IMR-90 (cell line): ENCODE results near the gene ST8SIA4. TPM values are rescaled to one million over a fixed set of nuclear protein-coding genes. Genes with fewer than 3 reads are reported as not detected.

Source experiments
- ATAC-seq: fragments of 200-7000 bp; cut with Tn5 transposase; 2 replicates; pipeline ENCODE4 v1.9.1; 2020; ENCODE audit warnings: low read depth, mild to moderate bottlenecking, moderate library complexity
- BruUV-seq: library from RNA; stranded (reverse); fragments of 400-500 nt; replicated peaks from 2 replicates; lab custom pipeline; 2021; lab: Mats Ljungman, UMichigan
- CTCF ChIA-PET: fragments of 300-600 bp; formaldehyde crosslinking; extraction: SDS; loops from one replicate; lab custom pipeline; 2021; ENCODE audit warnings: antibody characterized with exemption; lab: Yijun Ruan, JAX
- POLR2A ChIA-PET: fragments of 300-600 bp; sonication (Branson Sonifier 250); formaldehyde crosslinking; loops from one replicate; lab custom pipeline; 2022; ENCODE audit warnings: antibody characterized with exemption; ENCODE audit not compliant: unreplicated experiment; lab: Charles Lee
- DNase-seq: peaks from one replicate; pipeline ENCODE4 v3.0.0; 2013
- H2AFZ ChIP-seq: replicated peaks from 2 replicates; pipeline ENCODE3; 2013; ENCODE audit warnings: low read length, mild to moderate bottlenecking; ENCODE audit not compliant: poor library complexity
- H2AK5ac ChIP-seq: 2 replicates; pipeline ENCODE4 v1.6.1; 2013; ENCODE audit warnings: low read depth, low read length, inconsistent platforms
- H2AK9ac ChIP-seq: replicated peaks from 2 replicates; pipeline ENCODE3; 2013; ENCODE audit warnings: mild to moderate bottlenecking, low read depth, low read length, moderate library complexity; ENCODE audit not compliant: poor library complexity
- H2BK120ac ChIP-seq: 2 replicates; pipeline ENCODE4 v1.6.1; 2013; ENCODE audit warnings: low read depth, low read length, inconsistent platforms
- H2BK15ac ChIP-seq: 3 replicates; pipeline ENCODE4 v1.6.1; 2013; ENCODE audit warnings: low read depth, low read length, inconsistent platforms
- H2BK20ac ChIP-seq: 2 replicates; pipeline ENCODE4 v1.6.1; 2013; ENCODE audit warnings: low read depth, mild to moderate bottlenecking, inconsistent platforms, low read length, moderate library complexity
- H2BK5ac ChIP-seq: 2 replicates; pipeline ENCODE4 v1.6.1; 2013; ENCODE audit warnings: mild to moderate bottlenecking, low read depth, low read length, inconsistent platforms; ENCODE audit not compliant: poor library complexity, severe bottlenecking
- H3K14ac ChIP-seq: replicated peaks from 2 replicates; pipeline ENCODE4 v1.6.1; 2013; ENCODE audit warnings: low read depth, low read length, inconsistent platforms
- H3K18ac ChIP-seq: 2 replicates; pipeline ENCODE4 v1.6.1; 2013; ENCODE audit warnings: low read depth, low read length, control low read depth
- H3K23ac ChIP-seq: 2 replicates; pipeline ENCODE4 v1.6.1; 2013; ENCODE audit warnings: low read depth, low read length, inconsistent platforms
- H3K27ac ChIP-seq: 2 replicates; pipeline ENCODE4 v1.5.1; 2013; ENCODE audit warnings: mild to moderate bottlenecking, control low read depth, low read length; ENCODE audit not compliant: insufficient read depth
- H3K27me3 ChIP-seq: 2 replicates; pipeline ENCODE4 v1.6.1; 2013; ENCODE audit warnings: low read length; ENCODE audit not compliant: control insufficient read depth, insufficient read depth
- H3K36me3 ChIP-seq: 2 replicates; pipeline ENCODE4 v1.6.1; 2013; ENCODE audit warnings: low read length, mixed read lengths; ENCODE audit not compliant: control insufficient read depth, insufficient read depth
- H3K4ac ChIP-seq: 2 replicates; pipeline ENCODE4 v1.6.1; 2013; ENCODE audit warnings: low read depth, low read length, inconsistent platforms
- H3K4me1 ChIP-seq: 2 replicates; pipeline ENCODE4 v1.6.1; 2013; ENCODE audit warnings: low read length, mixed read lengths; ENCODE audit not compliant: control insufficient read depth, insufficient read depth
- H3K4me2 ChIP-seq: 2 replicates; pipeline ENCODE4 v1.6.1; 2013; ENCODE audit warnings: low read depth, mild to moderate bottlenecking, control low read depth, low read length, moderate library complexity
- H3K4me3 ChIP-seq: 2 replicates; pipeline ENCODE4 v1.5.1; 2013; ENCODE audit warnings: low read depth, mild to moderate bottlenecking, control low read depth, low read length, moderate library complexity; ENCODE audit not compliant: insufficient read depth
- H3K56ac ChIP-seq: 2 replicates; pipeline ENCODE4 v1.6.1; 2013; ENCODE audit warnings: low read length, inconsistent platforms; ENCODE audit not compliant: insufficient read depth; ENCODE audit errors: extremely low read depth
- H3K79me1 ChIP-seq, 2 experiments: 2 replicates each; pipeline ENCODE4 v1.6.1; 2013; ENCODE audit warnings: low read length in 2 of 2, inconsistent platforms in 1 of 2, low read depth in 1 of 2
- H3K9ac ChIP-seq: 2 replicates; pipeline ENCODE4 v1.6.1; 2013; ENCODE audit warnings: low read depth, low read length, control low read depth
- H3K9me1 ChIP-seq: 2 replicates; pipeline ENCODE4 v1.6.1; 2013; ENCODE audit warnings: low read length, inconsistent platforms; ENCODE audit not compliant: insufficient read depth
- H3K9me3 ChIP-seq: 2 replicates; pipeline ENCODE4 v1.6.1; 2013; ENCODE audit warnings: low read length; ENCODE audit not compliant: control insufficient read depth, insufficient read depth
- H4K20me1 ChIP-seq: 2 replicates; pipeline ENCODE4 v1.6.1; 2013; ENCODE audit warnings: low read length, inconsistent platforms; ENCODE audit not compliant: insufficient read depth
- H4K5ac ChIP-seq: 2 replicates; pipeline ENCODE4 v1.6.1; 2013; ENCODE audit warnings: mild to moderate bottlenecking, low read depth, low read length, control low read depth
- H4K8ac ChIP-seq, 2 experiments: 2 replicates each; pipeline ENCODE4 v1.6.1; 2013; ENCODE audit warnings: low read depth in 2 of 2, low read length in 2 of 2, control low read depth in 1 of 2, inconsistent platforms in 1 of 2
- H4K91ac ChIP-seq: 2 replicates; pipeline ENCODE4 v1.6.1; 2013; ENCODE audit warnings: low read depth, low read length, inconsistent platforms; ENCODE audit not compliant: insufficient read depth
- BHLHE40 ChIP-seq: fragments of 150-350 bp; IDR thresholded peaks from 2 replicates; pipeline ENCODE4 v1.6.1; 2016; ENCODE audit warnings: mild to moderate bottlenecking, low read depth, low read length
- CEBPB ChIP-seq: IDR thresholded peaks from 2 replicates; pipeline ENCODE4 v1.6.1; 2012; ENCODE audit warnings: low read depth, low read length, improper control_type of control experiment
- CHD1 ChIP-seq: IDR thresholded peaks from 2 replicates; pipeline ENCODE4 v1.6.1; 2012; ENCODE audit warnings: low read depth, low read length, improper control_type of control experiment
- FOS ChIP-seq: fragments of 150-350 bp; IDR thresholded peaks from 2 replicates; pipeline ENCODE4 v1.6.1; 2016; ENCODE audit warnings: low read depth, low read length
- MAFK ChIP-seq: IDR thresholded peaks from 2 replicates; pipeline ENCODE4 v1.6.1; 2012; ENCODE audit warnings: low read depth, low read length, improper control_type of control experiment
- MAZ ChIP-seq: IDR thresholded peaks from 2 replicates; pipeline ENCODE4 v1.6.1; 2012; ENCODE audit warnings: low read depth, mild to moderate bottlenecking, low read length, improper control_type of control experiment, moderate library complexity, borderline replicate concordance
- MXI1 ChIP-seq: IDR thresholded peaks from 2 replicates; pipeline ENCODE4 v1.6.1; 2012; ENCODE audit warnings: low read depth, mild to moderate bottlenecking, low read length, moderate library complexity, borderline replicate concordance
- NFE2L2 ChIP-seq: fragments of 150-350 bp; IDR thresholded peaks from 2 replicates; pipeline ENCODE4 v1.6.1; 2016; ENCODE audit warnings: low read depth, mild to moderate bottlenecking, low read length
- POLR2A ChIP-seq: IDR thresholded peaks from 2 replicates; pipeline ENCODE4 v1.6.1; 2012; ENCODE audit warnings: mild to moderate bottlenecking, low read depth, low read length
- RAD21 ChIP-seq: IDR thresholded peaks from 2 replicates; pipeline ENCODE4 v1.6.1; 2012; ENCODE audit warnings: low read length, improper control_type of control experiment
- RFX5 ChIP-seq: IDR thresholded peaks from 2 replicates; pipeline ENCODE4 v1.8.0; 2012; ENCODE audit warnings: low read depth, mild to moderate bottlenecking, low read length, moderate library complexity
- SMC3 ChIP-seq: fragments of 150-350 bp; IDR thresholded peaks from 2 replicates; pipeline ENCODE4 v1.6.1; 2016; ENCODE audit warnings: low read depth, mild to moderate bottlenecking, antibody characterized with exemption, low read length, moderate library complexity
- WGBS, 2 experiments: methylation state at CpG; one replicate each; pipeline versions ENCODE4 v1.1.5 to v1.1.7; 2013; ENCODE audit warnings: missing lambda C conversion rate in 2 of 2; ENCODE audit not compliant: insufficient read length in 1 of 2; ENCODE audit errors: extremely low coverage in 2 of 2; 5-methylcytosine and 5-hydroxymethylcytosine counted together
- dilution Hi-C: fragments of 300-500 bp; cut with HindIII; formaldehyde crosslinking; loops from one replicate; pipeline ENCODE4 v1.14.3; 2018; ENCODE audit warnings: low sequenced_read_pairs; ENCODE audit not compliant: unreplicated experiment
- in situ Hi-C: fragments of 300-500 bp; cut with MboI; formaldehyde crosslinking; loops from 3 replicates; pipeline ENCODE4 v1.14.3; 2019; ENCODE audit warnings: low sequenced_read_pairs, inconsistent platforms, mixed read lengths
- intact Hi-C: fragments of 100-400 bp; cut with micrococcal nuclease; formaldehyde crosslinking; loops from 2 replicates; pipeline ENCODE4 v1.10.0; 2022
- polyA plus RNA-seq, 3 experiments: library from polyadenylated mRNA; depleted of rRNA; stranded (reverse); fragments of >200 nt; gene quantifications; 2 replicates each; pipeline ENCODE4 v1.2.3, GENCODE V29; 2012; ENCODE audit warnings: low replicate concordance in 1 of 3
- total RNA-seq: library from RNA; depleted of rRNA; stranded (reverse); fragments of >200 nt; gene quantifications from 2 replicates; pipeline ENCODE4 v1.2.3, GENCODE V29; 2012
- TF ChIP-seq, protein P1 (sequence below): fragments of 150-350 bp; IDR thresholded peaks from 2 replicates; pipeline ENCODE4 v1.6.1; 2017; ENCODE audit warnings: mild to moderate bottlenecking, antibody characterized with exemption, low read length, low read depth
- TF ChIP-seq, protein P2 (sequence below): fragments of 150-350 bp; IDR thresholded peaks from 2 replicates; pipeline ENCODE4 v1.6.1; 2016; ENCODE audit warnings: low read depth, mild to moderate bottlenecking, low read length, moderate library complexity, borderline replicate concordance
- TF ChIP-seq, protein P3 (sequence below): conservative IDR thresholded peaks from 2 replicates; pipeline ENCODE4 v1.5.1; 2012; ENCODE audit warnings: mild to moderate bottlenecking, low read depth, low read length, improper control_type of control experiment

ST8SIA4 gene
- total and polyA plus RNA-seq, 2 of the 4 experiments (the other 2 are of a cell fraction) = 0.02 to 0.18 TPM

DNA sequence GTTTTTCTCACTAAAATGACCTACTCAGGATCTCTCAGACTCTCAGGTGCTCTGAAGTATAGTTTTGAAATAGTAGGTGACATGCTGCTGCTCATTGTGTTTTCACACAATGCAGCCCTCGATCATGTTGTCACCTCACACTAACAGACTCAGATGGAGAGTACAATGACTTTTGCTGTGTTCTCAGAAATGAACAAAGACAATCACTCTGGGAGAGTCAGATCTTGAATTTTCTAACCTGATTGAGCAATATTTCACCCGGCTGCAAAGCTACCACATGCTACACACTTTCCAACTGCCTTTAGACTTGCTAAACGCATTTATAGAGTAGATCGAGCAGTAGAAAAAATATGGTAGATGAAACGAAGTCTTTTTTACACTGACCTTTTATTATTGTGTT lies 113.4 kb downstream of the ST8SIA4 start:
- Histone ChIP-seq H3K4me1 (no peaks in the 10 kb centered on the region), H3K27ac (no peak overlapping the region), H4K5ac (no peak overlapping the region), H2AK5ac (no peak overlapping the region), H2BK15ac (no peak overlapping the region), H3K9me3 (peaks cover 6% of the 10 kb centered on the region; the same call in 1 of the 2 replicates), H3K4me3 (no peak overlapping the region), H2BK120ac (no peak overlapping the region), H4K8ac (no peak overlapping the region), H3K27me3 (no peaks in the 10 kb centered on the region), H3K14ac (no peak overlapping the region), H4K20me1 (no peaks in the 10 kb centered on the region), H2AK9ac (no peak overlapping the region), H3K56ac (no peak overlapping the region), H2BK20ac (no peak overlapping the region), H3K79me1 (no peaks in the 10 kb centered on the region), H2BK5ac (no peak overlapping the region), H3K9me1 (no peaks in the 10 kb centered on the region), H3K4ac (no peak overlapping the region), H3K23ac (no peak overlapping the region), H2AFZ (no peak overlapping the region), H4K91ac (no peak overlapping the region), H3K18ac (no peak overlapping the region), H3K4me2 (no peak overlapping the region), H3K36me3 (no peaks in the 10 kb centered on the region), H3K9ac (no peak overlapping the region)
- in situ Hi-C loops (no loop called here), dilution Hi-C loops (no loop called here), intact Hi-C loops (no loop called here)
- no CpG with 5 or more reads among the region's 5 CpGs for WGBS, 2 experiments
- POLR2A ChIA-PET = no interaction called here
- DNase-seq (no peak), ATAC-seq (no peak)
- CTCF ChIA-PET = no interaction called here
- BruUV-seq = no TSS peak
- no peak for TF ChIP-seq CEBPB
- TF ChIP-seq, protein P1, sequence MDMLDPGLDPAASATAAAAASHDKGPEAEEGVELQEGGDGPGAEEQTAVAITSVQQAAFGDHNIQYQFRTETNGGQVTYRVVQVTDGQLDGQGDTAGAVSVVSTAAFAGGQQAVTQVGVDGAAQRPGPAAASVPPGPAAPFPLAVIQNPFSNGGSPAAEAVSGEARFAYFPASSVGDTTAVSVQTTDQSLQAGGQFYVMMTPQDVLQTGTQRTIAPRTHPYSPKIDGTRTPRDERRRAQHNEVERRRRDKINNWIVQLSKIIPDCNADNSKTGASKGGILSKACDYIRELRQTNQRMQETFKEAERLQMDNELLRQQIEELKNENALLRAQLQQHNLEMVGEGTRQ = no peak
- no peak for TF ChIP-seq BHLHE40
- no peak for TF ChIP-seq SMC3
- TF ChIP-seq, protein P2, sequence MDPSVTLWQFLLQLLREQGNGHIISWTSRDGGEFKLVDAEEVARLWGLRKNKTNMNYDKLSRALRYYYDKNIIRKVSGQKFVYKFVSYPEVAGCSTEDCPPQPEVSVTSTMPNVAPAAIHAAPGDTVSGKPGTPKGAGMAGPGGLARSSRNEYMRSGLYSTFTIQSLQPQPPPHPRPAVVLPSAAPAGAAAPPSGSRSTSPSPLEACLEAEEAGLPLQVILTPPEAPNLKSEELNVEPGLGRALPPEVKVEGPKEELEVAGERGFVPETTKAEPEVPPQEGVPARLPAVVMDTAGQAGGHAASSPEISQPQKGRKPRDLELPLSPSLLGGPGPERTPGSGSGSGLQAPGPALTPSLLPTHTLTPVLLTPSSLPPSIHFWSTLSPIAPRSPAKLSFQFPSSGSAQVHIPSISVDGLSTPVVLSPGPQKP = no peak
- no peak for TF ChIP-seq MAFK
- TF ChIP-seq MXI1 = no peak
- no peak for TF ChIP-seq RFX5
- TF ChIP-seq MAZ = no peak
- no peak for TF ChIP-seq RAD21
- TF ChIP-seq POLR2A = no peak
- TF ChIP-seq FOS = no peak
- TF ChIP-seq, protein P3, sequence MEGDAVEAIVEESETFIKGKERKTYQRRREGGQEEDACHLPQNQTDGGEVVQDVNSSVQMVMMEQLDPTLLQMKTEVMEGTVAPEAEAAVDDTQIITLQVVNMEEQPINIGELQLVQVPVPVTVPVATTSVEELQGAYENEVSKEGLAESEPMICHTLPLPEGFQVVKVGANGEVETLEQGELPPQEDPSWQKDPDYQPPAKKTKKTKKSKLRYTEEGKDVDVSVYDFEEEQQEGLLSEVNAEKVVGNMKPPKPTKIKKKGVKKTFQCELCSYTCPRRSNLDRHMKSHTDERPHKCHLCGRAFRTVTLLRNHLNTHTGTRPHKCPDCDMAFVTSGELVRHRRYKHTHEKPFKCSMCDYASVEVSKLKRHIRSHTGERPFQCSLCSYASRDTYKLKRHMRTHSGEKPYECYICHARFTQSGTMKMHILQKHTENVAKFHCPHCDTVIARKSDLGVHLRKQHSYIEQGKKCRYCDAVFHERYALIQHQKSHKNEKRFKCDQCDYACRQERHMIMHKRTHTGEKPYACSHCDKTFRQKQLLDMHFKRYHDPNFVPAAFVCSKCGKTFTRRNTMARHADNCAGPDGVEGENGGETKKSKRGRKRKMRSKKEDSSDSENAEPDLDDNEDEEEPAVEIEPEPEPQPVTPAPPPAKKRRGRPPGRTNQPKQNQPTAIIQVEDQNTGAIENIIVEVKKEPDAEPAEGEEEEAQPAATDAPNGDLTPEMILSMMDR = no peak
- no peak for TF ChIP-seq CHD1
- TF ChIP-seq NFE2L2 = no peak
